ENCODE data around the gene BANF1.

The BANF1 gene

DNA sequence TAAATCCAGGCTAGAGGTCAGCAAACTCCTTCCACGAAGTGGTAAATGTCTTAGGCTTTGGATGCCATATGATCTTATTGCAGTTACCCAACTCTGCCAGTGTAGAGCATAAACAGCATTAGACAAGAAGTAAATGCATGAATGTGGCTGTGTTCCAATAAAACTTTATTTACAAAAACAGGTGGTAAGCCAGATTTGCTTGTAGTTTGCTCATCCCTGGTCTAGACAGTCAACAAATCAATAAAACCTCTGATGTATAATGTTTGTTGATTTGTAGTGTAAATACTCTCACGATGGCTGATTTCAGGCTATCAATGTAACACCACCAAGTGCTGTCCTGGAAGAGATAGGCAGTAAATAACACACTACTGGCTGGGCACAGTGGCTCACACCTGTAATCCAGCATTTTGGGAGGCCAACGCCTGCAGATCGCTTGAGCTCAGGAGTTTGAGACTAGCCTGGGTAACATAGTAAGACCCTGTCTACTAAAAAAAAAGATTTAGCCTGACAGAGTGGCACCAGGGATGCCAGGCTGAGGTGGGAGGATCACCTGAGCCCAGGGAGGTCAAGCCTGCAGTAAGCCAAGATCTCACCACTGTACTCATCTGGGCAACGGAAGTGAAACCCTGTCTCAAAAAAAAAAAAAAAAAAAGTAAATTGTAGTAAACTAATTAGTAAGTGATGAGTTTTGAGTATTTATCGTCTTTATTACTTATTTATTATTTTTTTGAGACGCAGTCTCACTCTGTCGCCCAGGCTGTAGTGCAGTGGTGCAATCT is 30.8 kb downstream of the BANF1 start:
- in situ Hi-C loops (cut with HindIII; ENCODE audit: low sequenced_read_pairs) = no loop called here
- DNase-seq (ENCODE audit: low read depth, low spot score) = no peak
- TF ChIP-seq, protein P1, sequence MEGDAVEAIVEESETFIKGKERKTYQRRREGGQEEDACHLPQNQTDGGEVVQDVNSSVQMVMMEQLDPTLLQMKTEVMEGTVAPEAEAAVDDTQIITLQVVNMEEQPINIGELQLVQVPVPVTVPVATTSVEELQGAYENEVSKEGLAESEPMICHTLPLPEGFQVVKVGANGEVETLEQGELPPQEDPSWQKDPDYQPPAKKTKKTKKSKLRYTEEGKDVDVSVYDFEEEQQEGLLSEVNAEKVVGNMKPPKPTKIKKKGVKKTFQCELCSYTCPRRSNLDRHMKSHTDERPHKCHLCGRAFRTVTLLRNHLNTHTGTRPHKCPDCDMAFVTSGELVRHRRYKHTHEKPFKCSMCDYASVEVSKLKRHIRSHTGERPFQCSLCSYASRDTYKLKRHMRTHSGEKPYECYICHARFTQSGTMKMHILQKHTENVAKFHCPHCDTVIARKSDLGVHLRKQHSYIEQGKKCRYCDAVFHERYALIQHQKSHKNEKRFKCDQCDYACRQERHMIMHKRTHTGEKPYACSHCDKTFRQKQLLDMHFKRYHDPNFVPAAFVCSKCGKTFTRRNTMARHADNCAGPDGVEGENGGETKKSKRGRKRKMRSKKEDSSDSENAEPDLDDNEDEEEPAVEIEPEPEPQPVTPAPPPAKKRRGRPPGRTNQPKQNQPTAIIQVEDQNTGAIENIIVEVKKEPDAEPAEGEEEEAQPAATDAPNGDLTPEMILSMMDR (IDR thresholded peaks at IDR 0.05; ENCODE audit: low read depth, low read length) = no peak
- H3K4me3 ChIP-seq (ENCODE audit: low read depth, low read length) = no peak overlapping the region

DNA sequence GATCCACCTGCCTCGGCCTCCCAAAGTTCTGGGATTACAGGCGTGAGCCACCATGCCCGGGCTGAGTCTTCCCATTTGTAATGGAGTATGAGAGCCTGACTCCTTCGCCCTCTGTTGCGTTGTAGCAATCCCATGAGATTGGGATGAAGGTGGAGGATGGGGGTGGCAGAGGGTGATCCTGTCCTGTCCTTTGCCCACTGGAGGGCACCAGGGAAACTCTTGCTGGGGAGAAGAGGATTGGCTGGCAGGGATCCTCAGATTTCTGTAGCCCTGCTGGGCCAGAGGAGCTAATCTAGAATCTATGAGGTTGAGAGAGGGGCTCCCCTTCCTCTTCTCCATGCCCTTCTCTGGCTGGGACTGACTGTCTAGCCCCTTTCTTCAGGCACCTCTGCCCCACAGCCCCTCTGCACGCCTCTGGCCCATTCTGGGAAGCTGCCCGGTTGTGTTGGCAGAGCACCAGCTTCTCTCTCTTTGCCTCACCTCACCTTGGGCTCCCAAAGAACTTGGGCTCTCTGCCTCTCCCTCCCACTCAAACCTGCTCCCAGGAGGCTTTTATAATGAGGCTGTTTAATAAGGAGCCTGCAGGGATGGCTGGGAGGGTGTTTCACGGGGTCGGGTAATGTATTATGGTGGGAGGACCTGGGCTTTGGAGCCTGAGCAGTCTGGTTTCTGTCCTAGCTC is 33.5 kb downstream of the BANF1 start:
- TF ChIP-seq, protein P1 (IDR thresholded peaks at IDR 0.05; ENCODE audit: low read depth, low read length) = no peak
- in situ Hi-C loops (cut with HindIII; ENCODE audit: low sequenced_read_pairs) = no loop called here
- no peak overlapping the region for H3K4me3 ChIP-seq (ENCODE audit: low read depth, low read length)
- no peak for DNase-seq (ENCODE audit: low read depth, low spot score)

DNA sequence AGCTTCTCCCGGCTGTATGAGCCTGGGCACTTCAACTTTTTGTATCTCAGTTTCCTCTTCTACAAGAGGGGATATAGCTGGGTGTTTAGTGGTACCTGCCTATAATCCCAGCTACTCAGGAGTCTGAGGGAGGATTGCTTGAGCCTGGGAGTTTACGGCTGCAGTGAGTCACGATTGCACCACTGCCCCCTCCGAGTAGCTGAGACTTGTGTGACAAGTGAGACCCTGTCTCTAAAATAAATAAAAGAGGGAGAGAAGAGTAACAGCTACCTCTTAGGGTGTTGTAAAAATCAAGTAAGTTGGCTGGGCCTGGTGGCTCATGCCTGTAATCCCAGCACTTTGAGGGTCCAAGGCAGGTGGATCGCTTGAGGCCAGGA is 34.0 kb downstream of the BANF1 start:
- TF ChIP-seq, protein P1 (IDR thresholded peaks at IDR 0.05; ENCODE audit: low read depth, low read length) = no peak
- in situ Hi-C loops (cut with HindIII; ENCODE audit: low sequenced_read_pairs) = no loop called here
- no peak for DNase-seq (ENCODE audit: low read depth, low spot score)

DNA sequence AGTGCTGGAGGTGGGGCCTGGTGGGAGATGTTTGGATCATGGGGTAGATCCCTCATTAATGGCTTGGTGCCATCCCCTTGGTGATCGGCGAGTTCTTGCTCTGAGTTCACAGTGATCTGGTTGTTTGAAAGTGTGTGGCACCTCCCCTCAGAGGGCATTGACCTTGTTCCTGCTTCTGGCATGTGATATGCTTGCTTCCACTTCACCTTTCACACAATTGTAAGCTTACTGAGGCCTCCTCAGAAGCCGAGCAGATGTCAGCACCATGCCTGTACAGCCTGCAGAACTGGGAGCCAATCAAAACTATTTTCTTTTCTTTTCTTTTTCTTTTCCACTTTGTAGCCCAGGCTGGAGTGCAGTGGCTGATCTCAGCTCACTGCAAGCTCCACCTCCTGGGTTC is 35.0 kb downstream of the BANF1 start:
- H3K4me3 ChIP-seq (ENCODE audit: low read depth, low read length) = no peak overlapping the region
- no peak for DNase-seq (ENCODE audit: low read depth, low spot score)
- in situ Hi-C loops (cut with HindIII; ENCODE audit: low sequenced_read_pairs) = no loop called here
- TF ChIP-seq, protein P1 (IDR thresholded peaks at IDR 0.05; ENCODE audit: low read depth, low read length) = no peak

More for the DNA sequence above, 34.0 kb downstream of the BANF1 start:
- H3K4me3 ChIP-seq (ENCODE audit: low read depth, low read length) = no peak overlapping the region

DNA sequence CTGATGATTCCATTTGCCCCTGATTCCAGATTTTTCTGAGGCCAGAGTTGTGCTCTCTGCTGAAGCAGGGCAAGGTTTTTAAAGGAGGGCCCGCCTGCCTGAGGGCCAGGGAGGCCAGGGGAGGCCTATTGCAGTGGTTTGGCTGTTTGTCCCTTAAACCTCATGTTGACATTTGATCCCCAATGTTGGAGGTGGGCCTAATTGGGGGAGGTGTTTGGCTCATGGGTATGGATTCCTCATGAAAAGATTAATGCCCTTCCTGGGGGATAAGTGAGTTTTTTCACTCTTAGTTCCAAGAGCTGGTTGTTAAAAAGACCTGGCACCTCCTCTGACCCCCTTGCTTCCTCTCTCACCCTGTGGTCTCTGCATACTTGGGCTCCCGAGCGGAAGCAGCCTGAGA is 37.5 kb downstream of the BANF1 start:
- TF ChIP-seq, protein P1 (IDR thresholded peaks at IDR 0.05; ENCODE audit: low read depth, low read length) = no peak
- no peak overlapping the region for H3K4me3 ChIP-seq (ENCODE audit: low read depth, low read length)
- in situ Hi-C loops (cut with HindIII; ENCODE audit: low sequenced_read_pairs) = no loop called here
- DNase-seq (ENCODE audit: low read depth, low spot score) = no peak

DNA sequence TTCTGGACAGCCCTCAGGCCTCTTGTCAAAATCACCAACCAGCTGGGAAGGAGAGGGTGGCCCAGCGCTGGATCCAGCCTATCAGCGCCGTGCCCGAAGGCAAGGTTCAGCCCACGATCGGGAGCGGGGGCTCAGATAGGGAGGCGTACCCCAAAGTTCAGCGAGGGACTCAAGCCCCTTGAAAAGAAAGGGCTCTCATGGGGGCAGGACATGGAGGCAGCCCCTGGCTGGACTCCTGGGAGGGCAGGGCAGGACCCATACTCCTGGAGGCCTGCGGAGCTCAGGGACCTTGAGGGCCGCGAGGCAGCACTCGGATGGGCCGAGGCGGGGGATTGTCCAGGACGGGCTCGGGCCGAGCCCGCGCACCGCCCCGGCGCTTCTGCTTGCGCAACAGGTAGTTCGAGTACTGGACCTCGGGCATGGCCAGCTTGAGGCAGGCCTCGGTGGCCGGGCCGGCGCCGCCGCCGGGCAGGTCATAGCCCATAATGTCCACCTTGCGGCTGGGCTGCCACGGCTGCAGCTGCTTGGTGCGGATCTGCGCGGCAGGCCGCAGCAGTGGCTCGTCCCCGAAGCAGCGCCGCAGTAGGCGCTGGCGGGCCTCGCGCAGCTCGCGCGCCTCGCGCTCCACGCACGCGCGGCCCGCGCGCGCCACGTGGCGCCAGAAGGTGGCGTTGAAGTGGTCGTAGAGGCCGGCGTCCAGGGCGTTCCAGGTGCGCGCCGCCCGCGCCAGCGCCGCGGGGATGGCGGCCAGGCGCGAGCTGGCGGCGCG is 40.1 kb downstream of the BANF1 start:
- no peak for DNase-seq (ENCODE audit: low read depth, low spot score)
- H3K4me3 ChIP-seq (ENCODE audit: low read depth, low read length) = no peak overlapping the region
- TF ChIP-seq, protein P1 (IDR thresholded peaks at IDR 0.05; ENCODE audit: low read depth, low read length) = no peak
- in situ Hi-C loops (cut with HindIII; ENCODE audit: low sequenced_read_pairs) = no loop called here
